ENCODE data around the gene GNLY. TPM values are rescaled to one million over a fixed set of nuclear protein-coding genes. Genes with fewer than 3 reads are reported as not detected.

The GNLY gene
- total RNA-seq, 5 donors from 2014 or later (not counting 1 experiment from before 2014, with no cell fraction given) = 17.3 to 377 (median 82.9) TPM

GRCh38 chr2:85722519-85722918 lies 28.4 kb downstream of the GNLY start:
- ATAC-seq (replicated peaks in 1 of 4) = no peak
- Histone ChIP-seq H3K9me3 (no peaks in the 10 kb centered on the region), H3K4me3 (ENCODE audit: control insufficient read depth in 1 of 2, extremely low read depth in 1 of 2, low read length in 1 of 2) (no peak overlapping the region), H3K4me1 (ENCODE audit: control insufficient read depth in 1 of 2, extremely low read depth in 1 of 2, insufficient read depth in 2 of 2, low read length in 2 of 2) (no peaks in the 10 kb centered on the region), H3K27ac (ENCODE audit: low read length) (no peak overlapping the region), H3K36me3 (ENCODE audit: control insufficient read depth in 2 of 2, extremely low read depth in 1 of 2, insufficient read depth in 1 of 2, low read length in 1 of 2) (no peaks in the 10 kb centered on the region), H3K27me3 (replicated peaks in 1 of 2; ENCODE audit: control insufficient read depth in 2 of 2, extremely low read depth in 1 of 2, insufficient read depth in 2 of 2, low read length in 1 of 2) (peaks cover 0 to 3% of the 10 kb centered on the region in 2 experiments)
- Mint-ChIP-seq H3K27me3 (peaks cover 0 to 2% of the 10 kb centered on the region in 2 donors), H3K27ac (no peak overlapping the region), H3K4me1 (no peaks in the 10 kb centered on the region), H3K9me3 (peaks cover 0 to 7% (median 6%) of the 10 kb centered on the region in 3 donors), H3K4me3 (no peak overlapping the region), H3K36me3 (peaks cover 4% of the 10 kb centered on the region)
- no peak for DNase-seq
- ChIA-PET CTCF (interaction anchor here (0.7 kb wide), 2 partner anchors 94 to 280 kb away, joined by 3 to 4 read pairs; no protein-coding TSS in a partner anchor), POLR2A (no interaction called here)
- WGBS (ENCODE audit: insufficient coverage) = 91% methylated on average over 6 of the region's 6 CpGs

- no peak overlapping the region for H3K27ac ChIP-seq (ENCODE audit: low read length)
- peaks cover 4% of the 10 kb centered on the region for H3K36me3 Mint-ChIP-seq
- no peak overlapping the region for H3K27ac Mint-ChIP-seq
- no peaks in the 10 kb centered on the region for H3K9me3 ChIP-seq
- H3K4me1 ChIP-seq (ENCODE audit: control insufficient read depth in 1 of 2, extremely low read depth in 1 of 2, insufficient read depth in 2 of 2, low read length in 2 of 2) = peaks cover 0 to 2% of the 10 kb centered on the region in 2 experiments
- H3K9me3 Mint-ChIP-seq = peaks cover 0 to 7% (median 6%) of the 10 kb centered on the region in 3 donors
- no peak overlapping the region for H3K4me3 Mint-ChIP-seq
- peaks cover 0 to 12% of the 10 kb centered on the region in 2 experiments for H3K27me3 ChIP-seq (replicated peaks in 1 of 2; ENCODE audit: control insufficient read depth in 2 of 2, extremely low read depth in 1 of 2, insufficient read depth in 2 of 2, low read length in 1 of 2)
- ATAC-seq (replicated peaks in 1 of 4) = no peak
- no peak overlapping the region for H3K4me3 ChIP-seq (ENCODE audit: control insufficient read depth in 1 of 2, extremely low read depth in 1 of 2, low read length in 1 of 2)
- POLR2A ChIA-PET = interaction anchor here (0.6 to 0.9 kb wide), 2 partner anchors 238 to 382 kb away, joined by 3 to 4 read pairs; partner anchors contain the start of genes POLR1A (in 1 of the 2) and PTCD3 (in 1 of the 2)
- peaks cover 0 to 12% of the 10 kb centered on the region in 2 donors for H3K27me3 Mint-ChIP-seq
- DNase-seq = no peak
- no peaks in the 10 kb centered on the region for H3K36me3 ChIP-seq (ENCODE audit: control insufficient read depth in 2 of 2, extremely low read depth in 1 of 2, insufficient read depth in 1 of 2, low read length in 1 of 2)
- no CpG with 5 or more reads among the region's 2 CpGs for WGBS (ENCODE audit: insufficient coverage)
- peaks cover 0 to 2% (median 1%) of the 10 kb centered on the region in 3 donors for H3K4me1 Mint-ChIP-seq
- CTCF ChIA-PET = interaction anchor here in 1 of 2 donors (2.0 kb wide), 1 partner anchor 14 kb away, joined by 4 read pairs; no protein-coding TSS in a partner anchor
These were observed 29.7 kb downstream of the GNLY start for GRCh38 chr2:85723707-85724360.

- Mint-ChIP-seq H3K4me1 (peaks cover 0 to 6% (median 2%) of the 10 kb centered on the region in 3 donors), H3K36me3 (peaks cover 4% of the 10 kb centered on the region), H3K27me3 (peaks cover 0 to 20% of the 10 kb centered on the region in 2 donors), H3K9me3 (peaks cover 0 to 7% (median 6%) of the 10 kb centered on the region in 3 donors), H3K4me3 (no peak overlapping the region), H3K27ac (no peak overlapping the region)
- POLR2A ChIA-PET = interaction anchor here in 1 of 2 donors (0.9 kb wide), 1 partner anchor 381 kb away, joined by 3 read pairs; the partner anchor contains the start of genes POLR1A and PTCD3
- DNase-seq (no peak), ATAC-seq (replicated peaks in 1 of 4) (no peak)
- H3K27me3 ChIP-seq (replicated peaks in 1 of 2; ENCODE audit: control insufficient read depth in 2 of 2, extremely low read depth in 1 of 2, insufficient read depth in 2 of 2, low read length in 1 of 2) = peaks cover 0 to 15% of the 10 kb centered on the region in 2 experiments
- H3K9me3 ChIP-seq = no peaks in the 10 kb centered on the region
- 20% methylated on average over 2 of the region's 5 CpGs for WGBS (ENCODE audit: insufficient coverage)
- CTCF ChIA-PET = interaction anchor here (0.7 to 2.0 kb wide), 3 partner anchors 12 to 15 kb away, joined by 3 to 4 read pairs (median 3); no protein-coding TSS in a partner anchor
- no peak overlapping the region for H3K27ac ChIP-seq (ENCODE audit: low read length)
- no peaks in the 10 kb centered on the region for H3K36me3 ChIP-seq (ENCODE audit: control insufficient read depth in 2 of 2, extremely low read depth in 1 of 2, insufficient read depth in 1 of 2, low read length in 1 of 2)
- H3K4me3 ChIP-seq (ENCODE audit: control insufficient read depth in 1 of 2, extremely low read depth in 1 of 2, low read length in 1 of 2) = no peak overlapping the region
- H3K4me1 ChIP-seq (ENCODE audit: control insufficient read depth in 1 of 2, extremely low read depth in 1 of 2, insufficient read depth in 2 of 2, low read length in 2 of 2) = peaks cover 0 to 6% of the 10 kb centered on the region in 2 experiments
These were observed 30.6 kb downstream of the GNLY start for GRCh38 chr2:85724731-85725181.

DNA sequence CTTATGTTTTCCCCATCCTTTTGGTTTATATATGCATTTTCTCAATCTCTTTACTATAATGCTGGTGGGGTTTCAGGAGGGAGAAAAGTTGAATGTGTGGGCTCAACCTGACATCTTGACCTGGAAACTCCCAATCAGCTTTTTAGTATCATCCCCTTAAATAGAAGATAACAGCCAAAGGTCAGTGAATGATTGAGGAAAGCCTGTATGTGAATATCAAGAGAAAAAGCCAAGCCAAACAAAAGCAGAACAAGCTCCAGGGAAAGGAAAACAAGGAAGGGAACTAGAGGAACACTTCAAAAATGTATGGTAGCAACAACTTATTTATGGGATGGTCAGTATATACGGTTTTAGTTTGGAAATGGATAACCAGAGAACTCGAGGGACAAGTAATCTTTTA lies 31.3 kb downstream of the GNLY start:
- Histone ChIP-seq H3K4me3 (ENCODE audit: control insufficient read depth in 1 of 2, extremely low read depth in 1 of 2, low read length in 1 of 2) (no peak overlapping the region), H3K9me3 (no peaks in the 10 kb centered on the region), H3K27ac (ENCODE audit: low read length) (no peak overlapping the region), H3K4me1 (ENCODE audit: control insufficient read depth in 1 of 2, extremely low read depth in 1 of 2, insufficient read depth in 2 of 2, low read length in 2 of 2) (peaks cover 0 to 6% of the 10 kb centered on the region in 2 experiments), H3K27me3 (replicated peaks in 1 of 2; ENCODE audit: control insufficient read depth in 2 of 2, extremely low read depth in 1 of 2, insufficient read depth in 2 of 2, low read length in 1 of 2) (peaks cover 0 to 14% of the 10 kb centered on the region in 2 experiments), H3K36me3 (ENCODE audit: control insufficient read depth in 2 of 2, extremely low read depth in 1 of 2, insufficient read depth in 1 of 2, low read length in 1 of 2) (no peaks in the 10 kb centered on the region)
- no peak overlapping the region for H3K4me3 Mint-ChIP-seq
- H3K9me3 Mint-ChIP-seq = peaks cover 0 to 5% (median 4%) of the 10 kb centered on the region in 3 donors
- CTCF ChIA-PET = interaction anchor here in 1 of 2 donors (0.7 to 1.1 kb wide), 2 partner anchors 11 to 13 kb away, joined by 3 read pairs; no protein-coding TSS in a partner anchor
- peaks cover under 1% of the 10 kb centered on the region for H3K36me3 Mint-ChIP-seq
- ATAC-seq (replicated peaks in 1 of 4) (no peak), DNase-seq (no peak)
- no CpG with 5 or more reads among the region's 2 CpGs for WGBS (ENCODE audit: insufficient coverage)
- H3K4me1 Mint-ChIP-seq = peaks cover 0 to 6% (median 2%) of the 10 kb centered on the region in 3 donors
- POLR2A ChIA-PET = no interaction called here
- H3K27ac Mint-ChIP-seq = no peak overlapping the region
- peaks cover 0 to 21% of the 10 kb centered on the region in 2 donors for H3K27me3 Mint-ChIP-seq

GRCh38 chr2:85727798-85728197 lies 33.6 kb downstream of the GNLY start:
- Histone ChIP-seq H3K4me3 (ENCODE audit: control insufficient read depth in 1 of 2, extremely low read depth in 1 of 2, low read length in 1 of 2) (no peak overlapping the region), H3K4me1 (ENCODE audit: control insufficient read depth in 1 of 2, extremely low read depth in 1 of 2, insufficient read depth in 2 of 2, low read length in 2 of 2) (peaks cover 0 to 6% of the 10 kb centered on the region in 2 experiments), H3K9me3 (no peaks in the 10 kb centered on the region), H3K27ac (ENCODE audit: low read length) (no peak overlapping the region), H3K36me3 (ENCODE audit: control insufficient read depth in 2 of 2, extremely low read depth in 1 of 2, insufficient read depth in 1 of 2, low read length in 1 of 2) (no peaks in the 10 kb centered on the region), H3K27me3 (replicated peaks in 1 of 2; ENCODE audit: control insufficient read depth in 2 of 2, extremely low read depth in 1 of 2, insufficient read depth in 2 of 2, low read length in 1 of 2) (peaks cover 0 to 14% of the 10 kb centered on the region in 2 experiments)
- H3K9me3 Mint-ChIP-seq = no peaks in the 10 kb centered on the region
- ATAC-seq (replicated peaks in 1 of 4) (no peak), DNase-seq (no peak)
- H3K4me3 Mint-ChIP-seq = no peak overlapping the region
- H3K27me3 Mint-ChIP-seq = peaks cover 0 to 21% of the 10 kb centered on the region in 2 donors
- no peak overlapping the region for H3K27ac Mint-ChIP-seq
- ChIA-PET POLR2A (no interaction called here), CTCF (interaction anchor here in 1 of 2 donors (0.7 kb wide), 1 partner anchor 84 kb away, joined by 3 read pairs; no protein-coding TSS in a partner anchor)
- H3K36me3 Mint-ChIP-seq = no peaks in the 10 kb centered on the region
- 77% methylated on average over 5 of the region's 10 CpGs for WGBS (ENCODE audit: insufficient coverage)
- peaks cover 0 to 6% (median 2%) of the 10 kb centered on the region in 3 donors for H3K4me1 Mint-ChIP-seq

GRCh38 chr2:85728342-85728741 lies 34.2 kb downstream of the GNLY start:
- no peaks in the 10 kb centered on the region for H3K36me3 ChIP-seq (ENCODE audit: control insufficient read depth in 2 of 2, extremely low read depth in 1 of 2, insufficient read depth in 1 of 2, low read length in 1 of 2)
- CTCF ChIA-PET = interaction anchor here (0.5 to 2.3 kb wide), 11 partner anchors 20 to 376 kb away, joined by 3 to 10 read pairs (median 4); no protein-coding TSS in a partner anchor
- 69% methylated on average over 1 of the region's 5 CpGs for WGBS (ENCODE audit: insufficient coverage)
- H3K4me3 ChIP-seq (ENCODE audit: control insufficient read depth in 1 of 2, extremely low read depth in 1 of 2, low read length in 1 of 2) = no peak overlapping the region
- POLR2A ChIA-PET = interaction anchor here in 1 of 2 donors (0.6 kb wide), 1 partner anchor 57 kb away, joined by 4 read pairs; no protein-coding TSS in a partner anchor
- no peak overlapping the region for H3K27ac ChIP-seq (ENCODE audit: low read length)
- peaks cover 0 to 6% (median 2%) of the 10 kb centered on the region in 3 donors for H3K4me1 Mint-ChIP-seq
- H3K27ac Mint-ChIP-seq = no peak overlapping the region
- DNase-seq = no peak
- peaks cover 0 to 21% of the 10 kb centered on the region in 2 donors for H3K27me3 Mint-ChIP-seq
- no peaks in the 10 kb centered on the region for H3K36me3 Mint-ChIP-seq
- no peak for ATAC-seq (replicated peaks in 1 of 4)
- H3K27me3 ChIP-seq (replicated peaks in 1 of 2; ENCODE audit: control insufficient read depth in 2 of 2, extremely low read depth in 1 of 2, insufficient read depth in 2 of 2, low read length in 1 of 2) = peaks cover 0 to 17% of the 10 kb centered on the region in 2 experiments
- no peaks in the 10 kb centered on the region for H3K9me3 Mint-ChIP-seq
- H3K9me3 ChIP-seq = no peaks in the 10 kb centered on the region
- peaks cover 0 to 6% of the 10 kb centered on the region in 2 experiments for H3K4me1 ChIP-seq (ENCODE audit: control insufficient read depth in 1 of 2, extremely low read depth in 1 of 2, insufficient read depth in 2 of 2, low read length in 2 of 2)
- H3K4me3 Mint-ChIP-seq = no peak overlapping the region
